WTC11 (cell line): ENCODE data around the gene PPME1.

Experiments
- NFATC4 ChIP-seq: fragments of 250-450 bp; sonication (Bioruptor Pico); IDR thresholded peaks from 2 replicates; pipeline ENCODE4 v1.9.0; 2021; ENCODE audit warnings: mild to moderate bottlenecking
- NFYB ChIP-seq: sonication (generic); formaldehyde crosslinking; conservative IDR thresholded peaks from 2 replicates; pipeline ENCODE4 v1.8.0; 2022; ENCODE audit warnings: low read depth, missing genetic modification reagents
- ZBTB21 ChIP-seq: sonication (generic); formaldehyde crosslinking; IDR thresholded peaks from 2 replicates; pipeline ENCODE4 v1.8.1; 2023; ENCODE audit warnings: mild to moderate bottlenecking, missing genetic modification reagents, borderline replicate concordance
- ZNF121 ChIP-seq: sonication (generic); formaldehyde crosslinking; IDR thresholded peaks from 2 replicates; pipeline ENCODE4 v1.8.0; 2023; ENCODE audit warnings: missing genetic modification reagents
- TF ChIP-seq, protein P1 (sequence below): fragments of 200-600 bp; IDR thresholded peaks from 2 replicates; pipeline ENCODE4 v1.8.0; 2022; ENCODE audit warnings: antibody characterized with exemption
- TF ChIP-seq, protein P2 (sequence below): sonication (generic); formaldehyde crosslinking; IDR thresholded peaks from 2 replicates; pipeline ENCODE4 v1.8.1; 2022; ENCODE audit warnings: mild to moderate bottlenecking, missing genetic modification reagents, moderate library complexity, borderline replicate concordance

DNA sequence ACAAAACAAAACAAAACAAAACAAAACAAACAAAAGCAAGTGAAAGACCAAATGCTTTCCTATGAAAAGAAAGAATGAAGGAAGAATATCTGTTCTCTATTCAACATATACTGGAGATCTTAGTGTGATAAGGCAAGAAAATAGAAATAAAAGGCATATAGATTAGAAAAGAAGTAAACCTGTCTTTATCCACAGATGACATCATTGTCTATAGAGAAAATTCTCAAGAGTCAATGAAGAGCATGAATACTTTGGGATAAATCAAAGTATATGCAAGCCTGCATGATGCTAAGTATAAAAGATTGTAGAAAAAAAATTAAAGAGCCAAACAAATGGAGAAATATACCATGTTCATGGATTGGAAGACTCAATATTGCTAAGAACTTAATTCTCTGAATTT lies 17.9 kb upstream of the PPME1 start:
- TF ChIP-seq, protein P1, sequence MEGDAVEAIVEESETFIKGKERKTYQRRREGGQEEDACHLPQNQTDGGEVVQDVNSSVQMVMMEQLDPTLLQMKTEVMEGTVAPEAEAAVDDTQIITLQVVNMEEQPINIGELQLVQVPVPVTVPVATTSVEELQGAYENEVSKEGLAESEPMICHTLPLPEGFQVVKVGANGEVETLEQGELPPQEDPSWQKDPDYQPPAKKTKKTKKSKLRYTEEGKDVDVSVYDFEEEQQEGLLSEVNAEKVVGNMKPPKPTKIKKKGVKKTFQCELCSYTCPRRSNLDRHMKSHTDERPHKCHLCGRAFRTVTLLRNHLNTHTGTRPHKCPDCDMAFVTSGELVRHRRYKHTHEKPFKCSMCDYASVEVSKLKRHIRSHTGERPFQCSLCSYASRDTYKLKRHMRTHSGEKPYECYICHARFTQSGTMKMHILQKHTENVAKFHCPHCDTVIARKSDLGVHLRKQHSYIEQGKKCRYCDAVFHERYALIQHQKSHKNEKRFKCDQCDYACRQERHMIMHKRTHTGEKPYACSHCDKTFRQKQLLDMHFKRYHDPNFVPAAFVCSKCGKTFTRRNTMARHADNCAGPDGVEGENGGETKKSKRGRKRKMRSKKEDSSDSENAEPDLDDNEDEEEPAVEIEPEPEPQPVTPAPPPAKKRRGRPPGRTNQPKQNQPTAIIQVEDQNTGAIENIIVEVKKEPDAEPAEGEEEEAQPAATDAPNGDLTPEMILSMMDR: no peak
- TF ChIP-seq ZBTB21 (CRISPR knock-in tag): no peak
- no peak for TF ChIP-seq NFYB (CRISPR knock-in tag)
- no peak for TF ChIP-seq NFATC4 (CRISPR knock-in tag)
- TF ChIP-seq, protein P2, sequence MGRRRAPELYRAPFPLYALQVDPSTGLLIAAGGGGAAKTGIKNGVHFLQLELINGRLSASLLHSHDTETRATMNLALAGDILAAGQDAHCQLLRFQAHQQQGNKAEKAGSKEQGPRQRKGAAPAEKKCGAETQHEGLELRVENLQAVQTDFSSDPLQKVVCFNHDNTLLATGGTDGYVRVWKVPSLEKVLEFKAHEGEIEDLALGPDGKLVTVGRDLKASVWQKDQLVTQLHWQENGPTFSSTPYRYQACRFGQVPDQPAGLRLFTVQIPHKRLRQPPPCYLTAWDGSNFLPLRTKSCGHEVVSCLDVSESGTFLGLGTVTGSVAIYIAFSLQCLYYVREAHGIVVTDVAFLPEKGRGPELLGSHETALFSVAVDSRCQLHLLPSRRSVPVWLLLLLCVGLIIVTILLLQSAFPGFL: no peak
- TF ChIP-seq ZNF121 (CRISPR knock-in tag): no peak
